Measurements from ENCODE around the gene B4GALT2.

GRCh38 chr1:43990271-43991199 lies 11.5 kb downstream of the B4GALT2 start:
- no peak for TF ChIP-seq CTCF (conservative IDR thresholded peaks at IDR 0.05; ENCODE audit: low read depth, low read length)
- no peak for TF ChIP-seq RCOR1 (IDR thresholded peaks at IDR 0.05; ENCODE audit: insufficient replicate concordance, low read length)
- TF ChIP-seq MXI1 (IDR thresholded peaks at IDR 0.05; ENCODE audit: borderline replicate concordance, low read depth, low read length) = no peak
- TF ChIP-seq CEBPB (IDR thresholded peaks at IDR 0.05; ENCODE audit: low read depth, low read length) = no peak
- TF ChIP-seq POLR2A (IDR thresholded peaks at IDR 0.05; ENCODE audit: low read depth, low read length) = no peak
- no peak for TF ChIP-seq MAFK (IDR thresholded peaks at IDR 0.05; ENCODE audit: low read depth, low read length)
- no peak for TF ChIP-seq MAZ (IDR thresholded peaks at IDR 0.05; ENCODE audit: borderline replicate concordance, low read depth, low read length)
- no peak for TF ChIP-seq USF2 (IDR thresholded peaks at IDR 0.05; ENCODE audit: low read depth, low read length)
- TF ChIP-seq RAD21 (IDR thresholded peaks at IDR 0.05; ENCODE audit: low read length) = no peak
- TF ChIP-seq RFX5 (IDR thresholded peaks at IDR 0.05; ENCODE audit: low read depth, low read length) = no peak
- TF ChIP-seq FOS (IDR thresholded peaks at IDR 0.05; ENCODE audit: low read depth, low read length) = no peak
- TF ChIP-seq CHD1 (IDR thresholded peaks at IDR 0.05; ENCODE audit: low read depth, low read length) = no peak

Measured in IMR-90 (cell line).